IMR-90 (cell line): ENCODE results near the gene NPHP4.

ENCODE experiments used
- CEBPB ChIP-seq: IDR thresholded peaks from 2 replicates; pipeline ENCODE4 v1.6.1; 2012; ENCODE audit warnings: low read depth, low read length, improper control_type of control experiment
- POLR2A ChIP-seq: IDR thresholded peaks from 2 replicates; pipeline ENCODE4 v1.6.1; 2012; ENCODE audit warnings: mild to moderate bottlenecking, low read depth, low read length
- RAD21 ChIP-seq: IDR thresholded peaks from 2 replicates; pipeline ENCODE4 v1.6.1; 2012; ENCODE audit warnings: low read length, improper control_type of control experiment
- RCOR1 ChIP-seq: IDR thresholded peaks from 2 replicates; pipeline ENCODE4 v1.6.1; 2012; ENCODE audit warnings: mild to moderate bottlenecking, low read length, improper control_type of control experiment; ENCODE audit not compliant: insufficient replicate concordance
- SMC3 ChIP-seq: fragments of 150-350 bp; IDR thresholded peaks from 2 replicates; pipeline ENCODE4 v1.6.1; 2016; ENCODE audit warnings: low read depth, mild to moderate bottlenecking, antibody characterized with exemption, low read length, moderate library complexity
- TF ChIP-seq, protein P1 (sequence below): conservative IDR thresholded peaks from 2 replicates; pipeline ENCODE4 v1.5.1; 2012; ENCODE audit warnings: mild to moderate bottlenecking, low read depth, low read length, improper control_type of control experiment

DNA sequence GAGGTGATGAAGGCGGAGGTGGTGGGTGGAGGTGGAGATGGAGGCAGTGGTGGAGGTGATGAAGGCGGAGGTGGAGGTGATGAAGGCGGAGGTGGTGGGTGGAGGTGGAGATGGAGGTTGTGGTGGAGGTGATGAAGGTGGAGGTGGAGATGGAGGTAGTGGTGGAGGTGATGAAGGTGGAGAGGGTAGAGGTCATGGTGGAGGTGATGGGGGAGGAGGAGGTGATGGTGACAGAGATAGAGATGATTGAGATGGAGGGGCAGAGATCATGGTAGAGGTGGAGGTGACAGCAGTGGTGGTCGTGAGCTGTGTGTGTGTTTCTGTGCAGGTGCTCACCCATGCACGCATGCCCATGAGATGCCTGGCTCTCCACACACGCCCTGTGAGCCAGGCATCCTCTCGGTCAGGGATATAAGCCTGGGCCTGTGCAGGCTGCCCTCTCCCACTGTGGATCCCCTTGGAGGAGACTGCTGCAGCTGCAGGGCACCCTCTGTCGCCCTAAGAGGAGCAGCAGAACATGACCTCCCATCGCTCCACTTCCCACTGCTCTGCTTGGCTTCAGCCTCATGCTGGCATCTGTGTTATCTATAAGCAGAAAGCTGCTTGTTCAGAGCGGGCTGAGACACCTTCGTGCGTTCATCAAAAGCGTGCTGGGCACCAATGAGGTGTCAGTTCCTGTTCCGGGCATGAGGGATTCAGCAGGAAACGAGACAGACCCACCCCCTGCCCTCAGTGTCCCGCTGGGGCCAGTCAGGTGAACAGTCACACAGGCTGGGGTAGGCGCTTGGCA is 20.5 kb upstream of the NPHP4 start:
- TF ChIP-seq RAD21, result no peak
- TF ChIP-seq, protein P1, sequence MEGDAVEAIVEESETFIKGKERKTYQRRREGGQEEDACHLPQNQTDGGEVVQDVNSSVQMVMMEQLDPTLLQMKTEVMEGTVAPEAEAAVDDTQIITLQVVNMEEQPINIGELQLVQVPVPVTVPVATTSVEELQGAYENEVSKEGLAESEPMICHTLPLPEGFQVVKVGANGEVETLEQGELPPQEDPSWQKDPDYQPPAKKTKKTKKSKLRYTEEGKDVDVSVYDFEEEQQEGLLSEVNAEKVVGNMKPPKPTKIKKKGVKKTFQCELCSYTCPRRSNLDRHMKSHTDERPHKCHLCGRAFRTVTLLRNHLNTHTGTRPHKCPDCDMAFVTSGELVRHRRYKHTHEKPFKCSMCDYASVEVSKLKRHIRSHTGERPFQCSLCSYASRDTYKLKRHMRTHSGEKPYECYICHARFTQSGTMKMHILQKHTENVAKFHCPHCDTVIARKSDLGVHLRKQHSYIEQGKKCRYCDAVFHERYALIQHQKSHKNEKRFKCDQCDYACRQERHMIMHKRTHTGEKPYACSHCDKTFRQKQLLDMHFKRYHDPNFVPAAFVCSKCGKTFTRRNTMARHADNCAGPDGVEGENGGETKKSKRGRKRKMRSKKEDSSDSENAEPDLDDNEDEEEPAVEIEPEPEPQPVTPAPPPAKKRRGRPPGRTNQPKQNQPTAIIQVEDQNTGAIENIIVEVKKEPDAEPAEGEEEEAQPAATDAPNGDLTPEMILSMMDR, result no peak
- TF ChIP-seq SMC3, result no peak
- TF ChIP-seq POLR2A, result no peak
- TF ChIP-seq RCOR1, result no peak
- TF ChIP-seq CEBPB, result no peak
